GM20431 (cell line): Measurements from ENCODE around the gene CTDSP1.

Experiments
- in situ Hi-C: fragments of 300-500 bp; cut with MseI, MboI; formaldehyde crosslinking; loops from one replicate; pipeline ENCODE4 v1.15.0; 2020; ENCODE audit warnings: low sequenced_read_pairs; ENCODE audit not compliant: unreplicated experiment

The CTDSP1 gene

DNA sequence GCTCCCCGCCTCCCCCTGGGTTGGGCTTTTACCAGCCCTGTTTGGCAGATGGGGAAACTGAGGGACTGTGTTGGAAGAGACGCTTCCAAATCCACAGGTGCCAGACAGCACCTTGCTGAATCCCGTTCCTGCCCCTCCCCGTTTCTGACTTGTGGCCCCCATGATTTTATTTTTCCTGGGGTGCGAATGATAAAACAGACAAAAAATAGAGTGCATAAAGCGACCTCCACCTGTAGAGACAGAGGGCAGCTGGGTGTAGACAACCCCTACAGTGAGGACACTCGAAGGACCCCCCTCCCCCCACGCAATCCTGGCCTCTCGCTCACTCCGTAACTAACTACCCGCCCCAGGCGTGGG lies 2.2 kb upstream of the CTDSP1 start:
- in situ Hi-C loops: loop anchor here (10.0 kb wide), 1 partner anchor 103 kb away; the partner anchor contains the start of gene TMBIM1

DNA sequence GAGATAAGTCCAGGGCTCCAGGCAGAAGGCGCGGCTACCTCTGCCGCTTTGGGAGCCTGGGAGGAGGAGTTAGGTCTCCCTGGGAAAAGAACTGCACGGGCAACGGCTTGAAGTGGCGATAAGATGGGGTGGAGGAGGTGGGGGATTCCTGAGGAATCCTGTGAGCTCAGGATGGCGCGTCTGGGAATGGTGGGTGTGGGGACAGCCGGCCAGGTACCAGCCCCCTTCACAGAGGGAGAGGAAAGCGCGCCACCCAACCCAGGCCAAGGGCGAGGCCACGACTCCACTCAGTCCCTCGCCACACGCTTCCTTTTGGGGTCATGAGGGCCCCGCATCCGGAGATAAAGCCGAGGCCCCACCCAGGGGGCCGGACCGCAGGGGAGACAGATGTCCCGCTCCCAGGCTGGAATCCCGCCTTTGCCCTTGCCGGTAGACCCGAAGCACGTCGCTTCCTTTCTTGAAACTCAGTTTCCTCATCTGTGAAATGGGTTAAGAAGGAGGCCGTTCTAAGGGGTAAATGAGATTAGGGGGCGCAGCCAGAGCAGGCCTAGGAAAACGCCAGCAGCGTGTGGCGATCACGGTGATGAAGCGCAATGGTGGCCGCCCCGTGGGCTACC lies 1.7 kb upstream of the CTDSP1 start:
- in situ Hi-C loops: loop anchor here (10.0 kb wide), 1 partner anchor 103 kb away; the partner anchor contains the start of gene TMBIM1

DNA sequence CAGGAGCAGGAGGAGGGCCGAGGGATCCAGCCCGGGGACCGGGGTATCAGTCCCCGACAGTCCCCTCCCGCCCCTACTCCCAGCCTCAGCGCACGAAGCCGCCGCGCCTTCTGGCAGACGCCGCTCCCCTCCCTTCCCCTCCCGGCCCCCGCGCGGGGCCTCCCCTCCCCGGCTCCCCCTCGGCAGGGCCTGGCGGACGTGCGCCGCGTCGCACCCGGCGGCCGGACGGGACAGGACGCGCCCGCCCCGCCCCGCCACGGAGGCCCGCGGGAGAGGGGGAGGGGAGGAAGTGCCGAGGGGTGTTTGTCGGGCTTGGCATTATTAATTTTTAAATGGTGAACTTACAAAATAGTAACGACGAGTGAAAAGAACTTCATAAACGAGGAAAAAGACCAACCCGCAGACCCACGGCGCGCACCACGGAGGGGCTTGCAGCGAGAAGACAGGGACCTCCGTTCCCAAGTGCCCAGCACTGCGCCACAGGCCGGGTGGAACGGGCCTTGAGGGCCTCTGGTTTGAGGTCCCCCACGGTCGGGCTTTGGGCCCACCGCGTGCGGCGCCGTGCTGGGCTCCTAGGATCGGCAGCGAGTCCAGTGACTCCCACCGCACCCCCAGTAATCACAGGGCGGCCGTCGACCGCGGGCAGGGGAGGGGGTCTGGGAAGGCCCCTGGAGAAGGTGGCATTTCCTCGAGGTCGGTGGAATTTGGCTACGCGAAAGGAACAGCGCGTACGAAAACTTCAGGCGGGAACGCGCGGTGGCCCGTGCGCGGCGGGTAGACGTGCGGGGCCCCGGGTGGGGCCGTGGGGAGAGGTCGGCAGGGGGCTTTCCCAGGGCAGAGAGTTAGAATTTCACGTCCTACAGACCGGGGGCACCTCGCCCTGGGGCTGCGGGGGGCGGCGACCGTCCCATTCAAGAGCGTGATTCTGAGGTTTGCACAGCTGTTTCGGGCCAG lies 954 bp upstream of the CTDSP1 start:
- in situ Hi-C loops: loop anchor here (10.0 kb wide), 1 partner anchor 104 kb away; the partner anchor contains the start of gene TMBIM1

DNA sequence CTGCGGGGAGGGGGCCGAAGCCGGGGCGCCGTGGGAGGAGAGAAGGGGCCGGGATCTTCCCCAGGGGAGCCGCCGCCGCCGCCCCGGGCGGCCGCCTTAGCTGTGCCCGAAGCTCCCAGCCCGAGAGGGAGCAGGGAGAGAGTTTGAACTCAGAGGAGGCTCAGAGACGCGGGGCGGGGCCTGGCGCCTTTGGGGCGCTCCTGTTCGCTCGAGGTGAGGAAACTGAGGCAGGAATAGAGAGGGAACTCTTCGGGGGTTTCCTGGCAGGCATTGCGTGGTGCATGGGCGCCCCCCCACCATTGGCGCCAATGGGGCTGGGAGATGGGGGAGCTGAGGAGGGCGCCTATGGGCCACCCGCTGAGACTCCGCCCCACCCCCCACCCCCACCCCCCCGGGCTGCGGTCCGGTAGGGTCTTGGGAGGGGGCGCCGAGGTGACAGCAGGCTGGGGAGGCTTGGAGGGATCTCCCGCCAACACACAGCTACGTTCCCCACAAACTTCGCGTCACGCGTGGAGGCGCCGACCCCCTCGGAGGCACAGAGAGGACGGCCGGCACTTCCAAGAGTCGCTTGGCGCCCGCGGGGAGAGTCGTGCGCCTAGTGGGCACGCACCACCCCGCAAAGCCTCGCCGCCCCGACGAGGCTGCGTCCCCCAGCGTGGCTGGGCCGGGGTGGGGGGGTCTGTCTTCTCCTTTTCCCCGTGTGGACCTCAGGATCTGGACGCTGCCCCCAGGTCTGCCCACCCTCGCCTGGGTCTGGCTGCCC lies 680 bp downstream of the CTDSP1 start:
- in situ Hi-C loops: loop anchor here (25.0 kb wide), 2 partner anchors 262 to 437 kb away; partner anchors contain the start of genes BCS1L, PRKAG3, RNF25 and STK36

DNA sequence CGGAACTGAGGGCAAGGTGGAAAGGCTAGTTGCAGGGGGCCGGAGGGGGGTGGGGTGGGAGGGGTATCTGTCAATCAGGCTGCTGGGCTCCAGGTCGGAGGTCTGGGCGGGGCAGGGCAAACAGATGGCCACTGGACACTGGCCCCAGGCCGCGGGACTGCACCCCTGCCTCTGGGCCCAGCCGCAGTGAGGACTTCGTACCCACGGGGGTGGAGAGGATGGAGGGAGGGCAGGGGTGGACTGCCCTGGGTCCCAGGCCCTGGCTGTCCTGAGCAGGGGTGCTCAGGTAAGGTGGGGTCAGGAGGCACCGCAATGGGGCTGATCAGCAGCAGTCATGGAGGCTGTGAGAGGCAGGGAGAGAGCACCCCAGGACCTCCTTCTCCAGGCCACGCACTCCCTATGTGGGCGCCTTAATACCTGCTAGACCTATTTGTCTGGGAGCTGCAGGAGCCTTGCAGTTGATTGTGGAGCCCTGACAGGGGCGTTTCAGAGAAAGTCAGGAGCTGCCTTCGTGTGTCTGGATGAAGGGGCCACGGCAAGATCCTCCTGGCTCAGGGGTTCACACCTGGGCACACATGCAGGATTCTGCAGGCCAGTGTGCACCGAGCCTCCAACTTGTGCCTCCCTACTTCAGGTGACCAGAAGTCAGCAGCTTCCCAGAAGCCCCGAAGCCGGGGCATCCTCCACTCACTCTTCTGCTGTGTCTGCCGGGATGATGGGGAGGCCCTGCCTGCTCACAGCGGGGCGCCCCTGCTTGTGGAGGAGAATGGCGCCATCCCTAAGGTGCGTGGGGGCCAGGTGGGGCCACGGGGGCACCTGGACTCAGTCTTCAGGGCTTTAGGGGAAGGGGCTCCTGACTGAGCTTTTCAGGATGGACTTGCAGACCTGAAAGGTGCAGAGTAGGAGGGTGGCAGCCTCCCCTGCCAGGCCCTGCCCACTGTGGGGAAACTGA lies 1.5 kb downstream of the CTDSP1 start:
- in situ Hi-C loops: loop anchor here (25.0 kb wide), 2 partner anchors 261 to 436 kb away; partner anchors contain the start of genes BCS1L, PRKAG3, RNF25 and STK36

DNA sequence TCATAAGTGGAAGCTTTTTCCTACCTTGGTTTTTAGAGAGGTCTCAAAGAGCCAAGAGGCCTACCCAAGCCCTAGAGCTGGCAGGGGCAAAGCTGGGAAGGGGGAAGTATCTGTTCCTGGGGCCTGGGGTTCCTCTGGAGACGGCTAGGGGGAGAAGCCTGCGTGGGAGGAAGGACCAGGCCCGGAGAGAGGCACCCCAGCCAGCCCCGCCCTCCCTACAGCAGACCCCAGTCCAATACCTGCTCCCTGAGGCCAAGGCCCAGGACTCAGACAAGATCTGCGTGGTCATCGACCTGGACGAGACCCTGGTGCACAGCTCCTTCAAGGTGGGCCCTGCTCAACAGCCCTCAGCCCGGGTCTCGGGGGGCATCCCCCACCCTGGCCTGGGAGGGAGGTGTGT lies 2.2 kb downstream of the CTDSP1 start:
- in situ Hi-C loops: loop anchor here (25.0 kb wide), 2 partner anchors 260 to 435 kb away; partner anchors contain the start of genes BCS1L, PRKAG3, RNF25 and STK36

DNA sequence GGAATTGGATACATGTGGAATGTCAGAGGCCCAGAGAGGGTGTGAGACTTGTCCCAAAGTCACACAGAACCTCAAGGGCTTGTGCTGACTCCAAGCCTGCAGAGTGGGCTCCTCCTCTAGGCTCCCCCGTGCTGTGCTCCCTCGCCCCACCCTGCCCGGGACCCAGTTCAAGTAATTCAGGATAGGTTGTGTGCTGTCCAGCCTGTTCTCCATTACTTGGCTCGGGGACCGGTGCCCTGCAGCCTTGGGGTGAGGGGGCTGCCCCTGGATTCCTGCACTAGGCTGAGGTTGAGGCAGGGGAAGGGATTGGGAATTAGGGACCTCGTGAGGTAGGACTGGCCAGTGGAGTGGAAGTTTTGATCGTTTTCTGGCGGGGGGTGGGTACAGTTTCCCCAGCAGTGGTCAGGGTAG lies 2.8 kb downstream of the CTDSP1 start:
- in situ Hi-C loops: loop anchor here (25.0 kb wide), 2 partner anchors 260 to 435 kb away; partner anchors contain the start of genes BCS1L, PRKAG3, RNF25 and STK36

DNA sequence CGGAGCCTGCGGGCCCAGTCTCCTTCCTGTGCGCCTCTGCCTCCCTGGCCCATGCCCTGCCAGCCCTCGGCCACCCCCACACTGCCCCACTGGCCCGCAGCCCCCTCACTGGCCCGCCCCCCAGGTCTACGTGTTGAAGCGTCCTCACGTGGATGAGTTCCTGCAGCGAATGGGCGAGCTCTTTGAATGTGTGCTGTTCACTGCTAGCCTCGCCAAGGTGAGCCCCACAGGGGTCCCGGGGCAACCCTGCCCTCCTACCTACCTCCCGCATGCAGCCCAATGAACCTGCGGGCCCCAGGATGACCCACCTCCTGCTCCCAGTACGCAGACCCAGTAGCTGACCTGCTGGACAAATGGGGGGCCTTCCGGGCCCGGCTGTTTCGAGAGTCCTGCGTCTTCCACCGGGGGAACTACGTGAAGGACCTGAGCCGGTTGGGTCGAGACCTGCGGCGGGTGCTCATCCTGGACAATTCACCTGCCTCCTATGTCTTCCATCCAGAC lies 3.3 kb downstream of the CTDSP1 start:
- in situ Hi-C loops: loop anchor here (25.0 kb wide), 2 partner anchors 259 to 434 kb away; partner anchors contain the start of genes BCS1L, PRKAG3, RNF25 and STK36

DNA sequence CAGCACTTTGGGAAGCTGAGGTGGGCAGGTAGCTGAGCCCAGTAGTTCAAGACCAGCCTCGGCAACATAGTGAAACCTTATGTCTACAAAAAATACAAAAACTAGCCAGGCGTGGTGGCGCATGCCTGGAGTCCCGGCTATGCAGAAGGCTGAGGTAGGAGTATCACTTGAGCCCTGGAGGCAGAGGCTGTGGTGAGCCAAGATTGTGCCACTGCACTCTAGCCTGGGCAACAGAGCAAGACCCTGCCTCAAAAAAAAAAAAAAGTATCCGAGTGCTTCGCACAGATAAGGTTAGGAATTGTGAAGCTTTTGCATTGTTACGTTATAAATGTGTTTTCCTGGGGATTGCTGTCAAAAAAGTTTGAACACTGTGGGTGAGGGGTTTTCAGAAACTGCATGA lies 4.1 kb downstream of the CTDSP1 start:
- in situ Hi-C loops: loop anchor here (25.0 kb wide), 2 partner anchors 258 to 433 kb away; partner anchors contain the start of genes BCS1L, PRKAG3, RNF25 and STK36

DNA sequence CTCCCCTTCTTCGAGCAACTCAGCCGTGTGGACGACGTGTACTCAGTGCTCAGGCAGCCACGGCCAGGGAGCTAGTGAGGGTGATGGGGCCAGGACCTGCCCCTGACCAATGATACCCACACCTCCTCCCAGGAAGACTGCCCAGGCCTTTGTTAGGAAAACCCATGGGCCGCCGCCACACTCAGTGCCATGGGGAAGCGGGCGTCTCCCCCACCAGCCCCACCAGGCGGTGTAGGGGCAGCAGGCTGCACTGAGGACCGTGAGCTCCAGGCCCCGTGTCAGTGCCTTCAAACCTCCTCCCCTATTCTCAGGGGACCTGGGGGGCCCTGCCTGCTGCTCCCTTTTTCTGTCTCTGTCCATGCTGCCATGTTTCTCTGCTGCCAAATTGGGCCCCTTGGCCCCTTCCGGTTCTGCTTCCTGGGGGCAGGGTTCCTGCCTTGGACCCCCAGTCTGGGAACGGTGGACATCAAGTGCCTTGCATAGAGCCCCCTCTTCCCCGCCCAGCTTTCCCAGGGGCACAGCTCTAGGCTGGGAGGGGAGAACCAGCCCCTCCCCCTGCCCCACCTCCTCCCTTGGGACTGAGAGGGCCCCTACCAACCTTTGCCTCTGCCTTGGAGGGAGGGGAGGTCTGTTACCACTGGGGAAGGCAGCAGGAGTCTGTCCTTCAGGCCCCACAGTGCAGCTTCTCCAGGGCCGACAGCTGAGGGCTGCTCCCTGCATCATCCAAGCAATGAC lies 4.8 kb downstream of the CTDSP1 start:
- in situ Hi-C loops: loop anchor here (25.0 kb wide), 2 partner anchors 258 to 433 kb away; partner anchors contain the start of genes BCS1L, PRKAG3, RNF25 and STK36

DNA sequence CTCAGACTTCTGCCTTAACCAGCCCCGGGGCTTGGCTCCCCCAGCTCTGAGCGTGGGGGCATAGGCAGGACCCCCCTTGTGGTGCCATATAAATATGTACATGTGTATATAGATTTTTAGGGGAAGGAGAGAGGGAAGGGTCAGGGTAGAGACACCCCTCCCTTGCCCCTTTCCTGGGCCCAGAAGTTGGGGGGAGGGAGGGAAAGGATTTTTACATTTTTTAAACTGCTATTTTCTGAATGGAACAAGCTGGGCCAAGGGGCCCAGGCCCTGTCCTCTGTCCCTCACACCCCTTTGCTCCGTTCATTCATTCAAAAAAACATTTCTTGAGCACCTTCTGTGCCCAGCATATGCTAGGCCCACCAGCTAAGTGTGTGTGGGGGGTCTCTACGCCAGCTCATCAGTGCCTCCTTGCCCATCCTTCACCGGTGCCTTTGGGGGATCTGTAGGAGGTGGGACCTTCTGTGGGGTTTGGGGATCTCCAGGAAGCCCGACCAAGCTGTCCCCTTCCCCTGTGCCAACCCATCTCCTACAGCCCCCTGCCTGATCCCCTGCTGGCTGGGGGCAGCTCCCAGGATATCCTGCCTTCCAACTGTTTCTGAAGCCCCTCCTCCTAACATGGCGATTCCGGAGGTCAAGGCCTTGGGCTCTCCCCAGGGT lies 5.5 kb downstream of the CTDSP1 start:
- in situ Hi-C loops: loop anchor here (25.0 kb wide), 2 partner anchors 257 to 432 kb away; partner anchors contain the start of genes BCS1L, PRKAG3, RNF25 and STK36

DNA sequence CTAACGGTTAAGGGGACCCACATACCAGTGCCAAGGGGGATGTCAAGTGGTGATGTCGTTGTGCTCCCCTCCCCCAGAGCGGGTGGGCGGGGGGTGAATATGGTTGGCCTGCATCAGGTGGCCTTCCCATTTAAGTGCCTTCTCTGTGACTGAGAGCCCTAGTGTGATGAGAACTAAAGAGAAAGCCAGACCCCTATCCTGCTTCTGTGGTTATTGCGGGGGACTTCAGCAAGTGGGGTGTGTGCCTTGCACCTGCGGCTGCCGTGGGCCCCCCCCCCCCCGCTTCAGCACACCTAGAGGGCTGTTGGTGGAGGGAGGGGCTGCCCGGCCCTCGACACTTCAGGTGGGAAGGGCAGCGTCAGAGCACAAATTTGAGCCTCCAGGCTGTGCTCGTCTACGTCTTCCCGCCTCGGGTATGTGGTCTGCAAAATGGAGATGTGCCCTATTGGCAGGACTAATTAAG lies 6.1 kb downstream of the CTDSP1 start:
- in situ Hi-C loops: loop anchor here (25.0 kb wide), 2 partner anchors 257 to 432 kb away; partner anchors contain the start of genes BCS1L, PRKAG3, RNF25 and STK36

DNA sequence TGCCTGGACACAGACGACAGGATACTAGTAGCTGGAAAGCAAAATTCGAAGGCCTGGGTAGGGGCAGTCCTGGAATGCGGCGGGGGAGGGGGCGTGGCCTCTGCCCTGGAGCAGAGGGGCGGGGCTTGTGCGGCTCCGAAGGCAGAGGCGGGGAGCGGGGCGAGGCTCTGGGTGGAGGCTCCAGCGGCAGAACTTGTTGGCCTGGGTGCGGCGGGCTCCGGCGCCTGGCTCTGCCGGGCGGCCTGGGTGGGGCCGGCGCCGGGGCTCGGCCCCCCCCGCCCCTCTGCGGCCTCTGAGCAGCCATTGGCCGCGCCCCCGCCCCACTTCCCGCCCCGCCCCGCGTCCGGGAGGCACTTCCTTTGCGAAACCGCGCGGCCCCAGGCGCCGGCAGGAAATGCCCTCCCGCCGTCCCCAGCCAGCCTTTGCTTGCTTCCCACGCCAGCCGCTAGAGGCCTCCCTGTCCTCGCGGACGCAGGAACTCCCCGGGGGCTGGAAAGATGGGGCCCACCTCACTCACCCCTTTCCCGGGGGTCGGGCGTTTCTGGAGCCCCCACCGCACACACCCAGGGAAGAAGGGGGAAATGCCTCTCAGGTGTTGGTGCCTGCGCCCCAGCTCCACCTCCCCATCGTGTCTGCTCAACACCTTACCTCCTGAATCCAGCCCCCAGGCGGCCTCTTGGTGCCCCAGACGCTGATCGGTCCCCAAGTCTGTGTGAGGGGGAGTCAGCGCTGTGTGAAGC lies 6.7 kb downstream of the CTDSP1 start:
- in situ Hi-C loops: loop anchor here (25.0 kb wide), 2 partner anchors 256 to 431 kb away; partner anchors contain the start of genes BCS1L, PRKAG3, RNF25 and STK36

DNA sequence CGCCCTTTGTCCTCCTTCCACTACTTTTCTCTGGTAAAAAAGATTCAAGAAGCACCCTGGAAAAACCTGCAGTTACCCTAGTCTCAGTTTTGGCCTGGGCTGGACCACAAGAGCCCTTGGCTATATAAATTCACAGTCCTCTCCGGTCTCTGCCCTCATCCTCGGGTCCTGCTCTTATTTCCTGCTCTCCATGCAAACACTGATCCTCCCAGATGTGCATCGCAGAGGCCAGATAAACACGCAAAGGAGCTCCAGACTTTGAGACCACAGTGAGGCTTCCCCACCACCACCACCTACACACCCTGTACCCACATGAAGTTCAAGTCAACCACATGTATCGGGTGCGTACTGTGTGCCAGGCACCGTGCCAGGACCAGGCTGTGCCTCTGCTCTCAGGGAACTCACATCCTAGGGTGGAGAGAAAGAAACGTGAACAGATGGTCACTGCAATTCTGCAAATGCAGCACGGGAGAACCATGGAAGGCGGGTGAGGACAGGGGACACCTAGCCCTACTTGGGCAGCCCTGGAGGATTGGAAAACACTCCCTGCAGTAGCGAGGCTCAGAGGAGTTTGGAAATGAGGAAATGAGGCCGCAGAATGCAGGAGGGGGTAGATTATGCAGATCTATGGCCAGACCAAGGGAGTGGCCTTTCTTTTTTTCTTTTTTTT lies 7.4 kb downstream of the CTDSP1 start:
- in situ Hi-C loops: loop anchor here (25.0 kb wide), 2 partner anchors 255 to 430 kb away; partner anchors contain the start of genes BCS1L, PRKAG3, RNF25 and STK36

DNA sequence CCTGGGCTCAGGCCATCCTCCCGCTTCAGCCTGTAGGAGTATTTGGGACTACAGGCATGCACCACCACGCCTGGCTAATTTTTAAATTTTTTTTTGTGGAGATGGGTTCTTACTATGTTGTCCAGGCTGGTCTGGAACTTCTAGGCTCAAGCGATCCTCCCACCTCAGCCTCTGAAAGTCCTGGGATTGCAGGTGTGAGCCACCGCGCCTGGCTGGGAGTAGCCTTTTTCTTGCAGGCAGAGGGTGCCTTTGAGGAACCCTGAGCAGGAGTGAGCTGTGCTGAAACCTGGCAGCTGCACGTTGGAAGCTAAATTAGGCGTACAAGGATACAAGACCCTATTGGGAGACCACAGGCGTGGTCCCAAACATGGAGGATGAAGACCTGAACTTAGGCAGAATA lies 8.0 kb downstream of the CTDSP1 start:
- in situ Hi-C loops: loop anchor here (25.0 kb wide), 2 partner anchors 255 to 430 kb away; partner anchors contain the start of genes BCS1L, PRKAG3, RNF25 and STK36
